CD4-positive, CD25-positive, alpha-beta regulatory T cell (primary cell): Measurements from ENCODE around the gene RSPH1. TPM values are rescaled to one million over a fixed set of nuclear protein-coding genes. Genes with fewer than 3 reads are reported as not detected.

Source experiments
- ATAC-seq, 2 donors: fragments of 150-1000 bp; cut with Tn5 transposase; one replicate each; pipeline ENCODE4 v1.10.0; 2021; ENCODE audit warnings: low read depth in 2 of 2, moderate number of reproducible peaks in 2 of 2, moderate library complexity in 1 of 2
- DNase-seq, 3 donors: peaks; one replicate each; pipeline versions ENCODE4 v3.0.0 to v3.0.0-alpha.2; 2012 to 2022; ENCODE audit warnings: mixed read lengths in 1 of 3
- H3K27ac ChIP-seq: one replicate; pipeline ENCODE4 v1.7.0; 2013; ENCODE audit warnings: mild to moderate bottlenecking, low read length; ENCODE audit not compliant: insufficient read depth, poor library complexity, severe bottlenecking
- H3K27me3 ChIP-seq: one replicate; pipeline ENCODE4 v1.7.0; 2013; ENCODE audit warnings: low read length; ENCODE audit not compliant: control insufficient read depth, insufficient read depth
- H3K36me3 ChIP-seq: one replicate; pipeline ENCODE4 v1.7.0; 2013; ENCODE audit warnings: mild to moderate bottlenecking, low read length, moderate library complexity; ENCODE audit not compliant: control insufficient read depth, insufficient read depth
- H3K4me1 ChIP-seq: 2 replicates; pipeline ENCODE4 v1.7.0; 2013; ENCODE audit warnings: mild to moderate bottlenecking, low read length; ENCODE audit not compliant: insufficient read depth, control insufficient read depth, poor library complexity, severe bottlenecking
- H3K4me3 ChIP-seq: one replicate; pipeline ENCODE4 v1.7.0; 2013; ENCODE audit warnings: low read depth, mild to moderate bottlenecking, low read length, moderate library complexity
- H3K9me3 ChIP-seq, 2 experiments: 1 replicate in 1 of 2; 2 replicates in 1 of 2; pipeline ENCODE4 v1.7.0; 2013; ENCODE audit warnings: low read length in 2 of 2, mild to moderate bottlenecking in 1 of 2, moderate library complexity in 1 of 2; ENCODE audit not compliant: control insufficient read depth in 2 of 2
- H3K27ac Mint-ChIP-seq, 3 donors: one replicate each; pipeline ENCODE4 v1.8.0; 2020 to 2022; ENCODE audit warnings: mild to moderate bottlenecking in 3 of 3, mixed read lengths in 3 of 3, moderate library complexity in 2 of 3
- H3K27me3 Mint-ChIP-seq: one replicate; pipeline ENCODE4 v1.8.0; 2022; ENCODE audit warnings: mild to moderate bottlenecking, mixed read lengths
- H3K36me3 Mint-ChIP-seq: one replicate; pipeline ENCODE4 v1.8.0; 2020; ENCODE audit warnings: mixed read lengths
- H3K4me1 Mint-ChIP-seq, 4 donors: one replicate each; pipeline ENCODE4 v1.8.0; 2020 to 2022; ENCODE audit warnings: mixed read lengths in 4 of 4, mild to moderate bottlenecking in 1 of 4
- H3K4me3 Mint-ChIP-seq, 4 donors: one replicate each; pipeline ENCODE4 v1.8.0; 2020 to 2022; ENCODE audit warnings: mild to moderate bottlenecking in 4 of 4, mixed read lengths in 4 of 4, moderate library complexity in 3 of 4
- H3K9me3 Mint-ChIP-seq, 7 donors: one replicate each; pipeline ENCODE4 v1.8.0; 2020 to 2022; ENCODE audit warnings: mixed read lengths in 7 of 7, mild to moderate bottlenecking in 3 of 7, moderate library complexity in 2 of 7
- polyA plus RNA-seq, 4 donors: library from polyadenylated mRNA; unstranded; fragments of 300-500 nt; fragmentation: Illumina TruSeq; gene quantifications; one replicate each; pipeline ENCODE4 v1.2.3, GENCODE V29; 2021
- total RNA-seq: library from RNA; stranded (reverse); gene quantifications from one replicate; pipeline ENCODE4 v1.2.3, GENCODE V29; 2022

RSPH1 gene
- total and polyA plus RNA-seq, 5 donors from 2014 or later: 0.25 TPM; not detected in 4

DNA sequence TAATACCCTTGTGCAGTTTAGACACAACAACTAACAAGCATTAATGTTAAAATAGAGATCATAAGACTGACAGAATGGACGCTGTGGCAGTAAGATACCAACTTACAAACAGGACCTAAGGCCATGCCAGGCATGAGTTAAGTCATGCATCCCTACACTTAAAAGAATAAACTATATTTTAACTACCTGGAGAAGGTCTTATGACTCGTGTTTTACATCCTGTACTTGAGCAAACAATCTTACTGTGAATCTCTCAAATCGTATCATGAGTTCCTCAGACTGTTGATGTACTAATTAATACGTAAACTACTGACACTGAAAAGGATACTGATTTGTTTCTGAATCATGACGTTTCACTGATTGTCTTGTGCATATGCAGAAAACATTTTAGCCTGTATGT lies 2.0 kb upstream of the RSPH1 start:
- Histone ChIP-seq H3K4me1 (peaks cover 15% of the 10 kb centered on the region), H3K27me3 (no peaks in the 10 kb centered on the region), H3K9me3 (no peaks in the 10 kb centered on the region), H3K27ac (no peak overlapping the region), H3K36me3 (no peaks in the 10 kb centered on the region), H3K4me3 (no peak overlapping the region)
- no peak for ATAC-seq
- H3K27me3 Mint-ChIP-seq: peaks cover 15% of the 10 kb centered on the region
- no peaks in the 10 kb centered on the region for H3K36me3 Mint-ChIP-seq
- peak overlapping the region in 2 of 4 donors; percentile 58 to 79 for H3K4me3 Mint-ChIP-seq
- H3K27ac Mint-ChIP-seq: no peak overlapping the region
- H3K4me1 Mint-ChIP-seq: peaks cover 0 to 19% (median 11%) of the 10 kb centered on the region in 4 donors
- no peak for DNase-seq
- no peaks in the 10 kb centered on the region for H3K9me3 Mint-ChIP-seq

DNA sequence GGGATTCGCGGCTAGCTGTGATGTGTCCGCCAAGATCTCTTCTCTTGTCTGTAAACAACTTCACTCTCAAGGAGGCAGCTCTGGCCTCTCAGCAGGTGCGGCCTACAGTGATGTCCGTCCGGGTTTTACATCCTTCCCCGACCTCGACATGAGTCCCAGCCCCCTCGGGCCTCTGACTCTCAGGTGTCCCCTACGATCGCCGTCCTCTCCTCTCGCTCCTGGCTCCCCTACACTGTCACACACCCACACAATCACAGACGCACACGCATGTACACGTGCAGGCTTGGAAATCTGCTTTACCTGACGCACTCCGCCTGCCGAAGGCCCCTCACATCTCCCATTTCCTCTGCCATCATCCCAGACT lies 797 bp upstream of the RSPH1 start:
- peak overlapping the region; percentile 73 for H3K27ac ChIP-seq
- no peaks in the 10 kb centered on the region for H3K27me3 ChIP-seq
- H3K9me3 ChIP-seq: no peaks in the 10 kb centered on the region
- H3K4me1 ChIP-seq: peaks cover 15% of the 10 kb centered on the region
- peak overlapping the region; percentile 57 for H3K4me3 ChIP-seq
- peaks cover 0 to 19% (median 12%) of the 10 kb centered on the region in 4 donors for H3K4me1 Mint-ChIP-seq
- H3K27me3 Mint-ChIP-seq: peaks cover 18% of the 10 kb centered on the region
- peak overlapping the region; percentile 87 to 93 (median 89) for H3K4me3 Mint-ChIP-seq
- H3K27ac Mint-ChIP-seq: peak overlapping the region; percentile 61 to 98 (median 89)
- no peak for ATAC-seq
- no peak for DNase-seq
- H3K36me3 ChIP-seq: no peaks in the 10 kb centered on the region
- H3K9me3 Mint-ChIP-seq: no peaks in the 10 kb centered on the region
- H3K36me3 Mint-ChIP-seq: no peaks in the 10 kb centered on the region

DNA sequence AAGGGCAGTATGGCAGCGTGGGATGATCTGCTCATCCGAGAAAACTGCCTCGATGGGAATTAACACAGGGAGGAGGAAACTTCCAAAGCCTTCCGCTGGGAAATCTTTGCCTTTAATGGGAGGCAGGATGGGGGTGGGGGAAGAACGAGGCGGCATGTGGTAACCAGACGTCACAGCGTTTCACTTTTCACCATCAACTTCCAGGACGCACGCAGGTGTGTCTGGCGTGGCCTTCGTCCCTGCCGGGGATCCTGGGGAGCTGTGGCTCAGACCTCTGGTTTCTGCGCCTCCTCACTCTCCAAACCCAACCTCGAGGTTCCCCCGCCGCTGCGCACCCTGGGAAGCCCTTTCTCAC lies 282 bp downstream of the RSPH1 start:
- no peaks in the 10 kb centered on the region for H3K27me3 ChIP-seq
- peak overlapping the region; percentile 87 to 93 (median 89) for H3K4me3 Mint-ChIP-seq
- no peak overlapping the region for H3K27ac ChIP-seq
- peak overlapping the region; percentile 62 for H3K4me3 ChIP-seq
- no peaks in the 10 kb centered on the region for H3K9me3 Mint-ChIP-seq
- H3K36me3 ChIP-seq: no peaks in the 10 kb centered on the region
- no peak for ATAC-seq
- no peaks in the 10 kb centered on the region for H3K9me3 ChIP-seq
- peaks cover 0 to 19% (median 12%) of the 10 kb centered on the region in 4 donors for H3K4me1 Mint-ChIP-seq
- H3K4me1 ChIP-seq: peaks cover 15% of the 10 kb centered on the region
- H3K27ac Mint-ChIP-seq: peak overlapping the region in 2 of 3 donors; percentile 89 to 98
- peaks cover 23% of the 10 kb centered on the region for H3K27me3 Mint-ChIP-seq
- DNase-seq: no peak
- H3K36me3 Mint-ChIP-seq: no peaks in the 10 kb centered on the region

DNA sequence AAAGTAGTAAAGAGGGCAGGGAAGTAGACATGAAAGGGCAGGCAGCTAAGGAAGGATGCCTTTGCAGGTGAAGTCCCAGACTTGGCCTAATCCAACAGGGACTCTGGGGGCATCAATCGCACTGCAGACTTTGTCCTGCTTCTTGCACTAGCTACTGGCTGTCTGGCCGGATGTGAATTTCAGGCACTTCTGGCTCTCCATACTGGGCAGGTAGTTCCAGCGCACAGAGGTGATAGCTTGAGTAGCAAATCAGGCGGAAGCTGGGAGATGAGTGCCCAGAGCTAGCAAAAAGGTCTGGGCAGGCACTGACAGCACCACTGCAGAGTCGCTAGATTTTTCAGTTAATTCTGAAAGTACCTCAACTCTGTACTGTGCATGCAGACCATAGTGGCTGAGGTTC lies 997 bp downstream of the RSPH1 start:
- DNase-seq: no peak
- Mint-ChIP-seq H3K36me3 (no peaks in the 10 kb centered on the region), H3K4me3 (peak overlapping the region in 3 of 4 donors; percentile 87 to 93 (median 91)), H3K9me3 (no peaks in the 10 kb centered on the region), H3K4me1 (peaks cover 0 to 18% (median 11%) of the 10 kb centered on the region in 4 donors), H3K27ac (no peak overlapping the region), H3K27me3 (peaks cover 26% of the 10 kb centered on the region)
- Histone ChIP-seq H3K9me3 (no peaks in the 10 kb centered on the region), H3K4me1 (peaks cover 15% of the 10 kb centered on the region), H3K36me3 (no peaks in the 10 kb centered on the region), H3K4me3 (no peak overlapping the region), H3K27me3 (no peaks in the 10 kb centered on the region), H3K27ac (no peak overlapping the region)
- no peak for ATAC-seq

DNA sequence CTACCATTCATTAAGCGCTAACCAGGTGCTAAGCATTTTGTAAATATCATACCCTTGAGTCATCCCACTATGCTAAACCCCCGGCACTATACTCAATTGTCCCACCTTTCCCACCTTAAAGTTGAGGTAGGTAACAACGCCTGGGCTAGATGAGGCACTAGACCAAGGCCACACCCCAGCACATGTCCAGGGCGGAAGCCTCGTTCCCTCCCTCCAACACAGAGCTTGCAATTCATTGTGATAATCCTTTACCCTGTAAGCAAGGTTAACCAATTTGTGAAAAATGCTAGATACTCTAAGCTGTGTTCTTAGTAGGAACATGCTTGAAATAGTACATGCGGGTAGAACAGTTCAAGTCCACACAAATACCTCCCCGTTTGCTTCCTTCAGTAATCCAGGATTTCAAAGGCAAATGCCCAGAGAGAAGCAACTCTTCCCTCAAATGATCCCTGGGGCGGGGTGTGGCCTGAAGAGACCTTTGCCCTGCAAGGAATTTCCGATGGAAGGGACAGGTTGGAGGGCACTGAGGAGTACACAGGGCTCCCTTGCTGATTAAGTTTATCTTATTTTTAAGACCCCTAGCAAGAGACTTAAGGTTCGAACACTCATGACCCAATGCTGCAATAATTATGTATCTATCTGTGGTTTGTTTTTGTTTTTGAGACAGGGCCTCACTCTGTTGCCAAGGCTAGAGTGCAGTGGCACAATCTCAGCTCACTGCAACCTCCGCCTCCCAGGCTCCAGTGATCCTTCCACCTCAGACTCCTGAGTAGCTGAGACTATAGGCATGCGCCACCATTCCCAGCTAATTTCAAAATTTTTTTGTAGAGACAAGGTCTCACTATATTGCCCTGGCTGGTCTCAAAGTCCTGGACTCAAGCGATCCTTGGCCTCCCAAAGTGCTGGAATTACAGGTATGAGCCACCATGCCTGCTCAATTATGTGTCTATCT lies 2.6 kb downstream of the RSPH1 start:
- no peak overlapping the region for H3K4me3 ChIP-seq
- no peaks in the 10 kb centered on the region for H3K36me3 ChIP-seq
- no peak for DNase-seq
- no peaks in the 10 kb centered on the region for H3K36me3 Mint-ChIP-seq
- H3K27me3 ChIP-seq: no peaks in the 10 kb centered on the region
- ATAC-seq: no peak
- peak overlapping the region in 2 of 4 donors; percentile 16 to 24 for H3K4me3 Mint-ChIP-seq
- peaks cover 34% of the 10 kb centered on the region for H3K27me3 Mint-ChIP-seq
- H3K4me1 ChIP-seq: peaks cover 15% of the 10 kb centered on the region
- H3K27ac ChIP-seq: no peak overlapping the region
- peaks cover 0 to 1% (median 0%) of the 10 kb centered on the region in 7 donors for H3K9me3 Mint-ChIP-seq
- no peak overlapping the region for H3K27ac Mint-ChIP-seq
- no peaks in the 10 kb centered on the region for H3K9me3 ChIP-seq
- peaks cover 0 to 18% (median 11%) of the 10 kb centered on the region in 4 donors for H3K4me1 Mint-ChIP-seq

DNA sequence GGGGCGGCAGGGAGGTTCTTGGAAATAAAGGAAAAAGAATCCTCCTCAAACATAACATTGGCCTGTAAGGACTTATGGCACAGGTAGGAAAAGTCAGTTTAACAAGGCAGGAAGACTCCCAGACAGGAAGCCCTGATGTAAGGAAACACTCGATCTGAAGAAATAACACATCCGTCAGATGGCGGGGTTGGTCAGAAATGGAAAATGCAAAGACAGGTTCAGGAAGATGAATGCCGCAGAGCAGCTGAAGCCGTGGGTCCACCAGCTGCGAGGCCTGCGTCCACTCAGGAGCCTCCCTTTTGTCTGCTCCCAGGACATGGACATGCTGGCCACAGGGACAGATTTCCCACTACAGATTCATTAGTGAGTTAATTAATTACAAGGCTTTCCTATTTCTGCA lies 3.8 kb downstream of the RSPH1 start:
- H3K27me3 Mint-ChIP-seq: peaks cover 39% of the 10 kb centered on the region
- no peak overlapping the region for H3K27ac Mint-ChIP-seq

DNA sequence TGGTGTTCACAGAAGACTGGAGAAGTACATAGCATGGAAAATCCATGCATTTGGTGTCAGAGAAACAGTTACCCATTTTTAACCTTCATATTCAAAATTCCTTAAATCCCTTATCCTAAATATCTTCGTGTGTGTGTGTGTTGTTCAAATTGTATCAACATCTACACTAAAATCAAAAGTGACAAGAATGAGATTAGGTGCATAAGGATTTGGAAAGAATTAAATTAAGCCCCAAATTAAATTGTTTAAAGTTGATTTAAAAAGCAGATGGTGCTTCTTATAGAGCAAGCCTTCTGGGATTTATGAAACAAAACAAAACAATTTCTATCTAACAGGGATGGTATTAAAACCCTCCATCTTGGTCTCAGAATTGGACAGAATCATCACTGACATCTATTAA lies 4.7 kb downstream of the RSPH1 start:
- Mint-ChIP-seq H3K4me3 (no peak overlapping the region), H3K9me3 (peaks cover 0 to 2% (median 0%) of the 10 kb centered on the region in 7 donors), H3K4me1 (peaks cover 0 to 12% (median 4%) of the 10 kb centered on the region in 4 donors), H3K36me3 (no peaks in the 10 kb centered on the region), H3K27ac (no peak overlapping the region), H3K27me3 (peaks cover 42% of the 10 kb centered on the region)
- no peak for DNase-seq
- Histone ChIP-seq H3K9me3 (no peaks in the 10 kb centered on the region), H3K4me3 (no peak overlapping the region), H3K27ac (no peak overlapping the region), H3K36me3 (no peaks in the 10 kb centered on the region), H3K4me1 (peaks cover 7% of the 10 kb centered on the region), H3K27me3 (peaks cover 5% of the 10 kb centered on the region)
- no peak for ATAC-seq

More for the DNA sequence above, 3.8 kb downstream of the RSPH1 start:
- Mint-ChIP-seq H3K36me3 (no peaks in the 10 kb centered on the region), H3K9me3 (peaks cover 0 to 2% (median 0%) of the 10 kb centered on the region in 7 donors), H3K4me1 (peaks cover 0 to 17% (median 10%) of the 10 kb centered on the region in 4 donors), H3K4me3 (peak overlapping the region in 1 of 4 donors; percentile 32)
- H3K36me3 ChIP-seq: no peaks in the 10 kb centered on the region
- DNase-seq: no peak
- H3K9me3 ChIP-seq: no peaks in the 10 kb centered on the region
- no peak for ATAC-seq
- peaks cover 15% of the 10 kb centered on the region for H3K4me1 ChIP-seq
- no peak overlapping the region for H3K4me3 ChIP-seq
- peaks cover 5% of the 10 kb centered on the region for H3K27me3 ChIP-seq
- H3K27ac ChIP-seq: no peak overlapping the region
